Mesenchymal stem cell (in vitro differentiated cells and primary cell): Measurements from ENCODE around the gene SELL.

Experiments
- DNase-seq: peaks from one replicate; pipeline ENCODE4 v3.0.0-alpha.2; 2013
- H2AFZ ChIP-seq: one replicate; pipeline ENCODE4 v1.6.1; 2013; ENCODE audit warnings: low read depth, mild to moderate bottlenecking, control low read depth, inconsistent platforms, low read length, moderate library complexity
- H2AK5ac ChIP-seq: 2 replicates; pipeline ENCODE4 v1.6.1; 2013; ENCODE audit warnings: low read length, moderate library complexity, mild to moderate bottlenecking, inconsistent platforms; ENCODE audit not compliant: severe bottlenecking
- H2BK120ac ChIP-seq: one replicate; pipeline ENCODE4 v1.6.1; 2013; ENCODE audit warnings: low read depth, mild to moderate bottlenecking, inconsistent platforms, low read length, moderate library complexity
- H2BK12ac ChIP-seq, 2 experiments: one replicate each; pipeline ENCODE4 v1.6.1; 2013; ENCODE audit warnings: inconsistent platforms in 2 of 2, low read length in 2 of 2, mild to moderate bottlenecking in 2 of 2, moderate library complexity in 2 of 2, control low read depth in 1 of 2
- H2BK15ac ChIP-seq: one replicate; pipeline ENCODE4 v1.6.1; 2013; ENCODE audit warnings: mild to moderate bottlenecking, low read depth, inconsistent platforms; ENCODE audit not compliant: poor library complexity, severe bottlenecking
- H2BK5ac ChIP-seq: 2 replicates; pipeline ENCODE4 v1.6.1; 2013; ENCODE audit warnings: low read depth, mild to moderate bottlenecking, low read length, control low read depth, inconsistent platforms; ENCODE audit not compliant: poor library complexity, severe bottlenecking
- H3K14ac ChIP-seq, 2 experiments: one replicate each; pipeline ENCODE4 v1.6.1; 2013; ENCODE audit warnings: inconsistent platforms in 2 of 2, low read length in 2 of 2, control low read depth in 1 of 2, mild to moderate bottlenecking in 1 of 2, moderate library complexity in 1 of 2
- H3K18ac ChIP-seq, 2 experiments: one replicate each; pipeline ENCODE4 v1.6.1; 2013; ENCODE audit warnings: inconsistent platforms in 2 of 2, low read length in 2 of 2, control low read depth in 1 of 2, low read depth in 1 of 2, mild to moderate bottlenecking in 1 of 2
- H3K23ac ChIP-seq, 2 experiments: one replicate each; pipeline ENCODE4 v1.6.1; 2013; ENCODE audit warnings: inconsistent platforms in 2 of 2, low read length in 2 of 2, mild to moderate bottlenecking in 2 of 2, moderate library complexity in 2 of 2, control low read depth in 1 of 2
- H3K27ac ChIP-seq: 2 replicates; pipeline ENCODE4 v1.5.1; 2013; ENCODE audit warnings: mild to moderate bottlenecking, moderate library complexity, low read length, control low read depth, inconsistent platforms; ENCODE audit not compliant: poor library complexity, severe bottlenecking
- H3K27me3 ChIP-seq, 2 experiments: 2 replicates each; pipeline versions ENCODE4 v1.6.1 to v1.7.0; 2013; ENCODE audit warnings: low read length in 2 of 2, mild to moderate bottlenecking in 2 of 2, moderate library complexity in 2 of 2, control low read depth in 1 of 2, inconsistent platforms in 1 of 2; ENCODE audit not compliant: control insufficient read depth in 1 of 2, insufficient read depth in 1 of 2
- H3K36me3 ChIP-seq, 2 experiments: 2 replicates each; pipeline versions ENCODE4 v1.6.1 to v1.7.0; 2013; ENCODE audit warnings: low read length in 2 of 2, control low read depth in 1 of 2, inconsistent platforms in 1 of 2, low read depth in 1 of 2, mild to moderate bottlenecking in 1 of 2; ENCODE audit not compliant: insufficient read depth in 2 of 2, control insufficient read depth in 1 of 2
- H3K4ac ChIP-seq, 2 experiments: one replicate each; pipeline ENCODE4 v1.6.1; 2013; ENCODE audit warnings: inconsistent platforms in 2 of 2, low read length in 2 of 2, mild to moderate bottlenecking in 2 of 2, moderate library complexity in 2 of 2, control low read depth in 1 of 2, low read depth in 1 of 2
- H3K4me1 ChIP-seq: 2 replicates; pipeline ENCODE4 v1.6.1; 2013; ENCODE audit warnings: low read depth, low read length, control low read depth; ENCODE audit not compliant: control insufficient read depth, insufficient read depth
- H3K4me2 ChIP-seq: 2 replicates; pipeline ENCODE4 v1.6.1; 2013; ENCODE audit warnings: low read length, mild to moderate bottlenecking, inconsistent platforms; ENCODE audit not compliant: poor library complexity, severe bottlenecking
- H3K4me3 ChIP-seq, 2 experiments: 2 replicates each; pipeline versions ENCODE4 v1.5.1 to v1.7.0; 2013; ENCODE audit warnings: low read length in 2 of 2, mild to moderate bottlenecking in 2 of 2, control low read depth in 1 of 2, low read depth in 1 of 2; ENCODE audit not compliant: insufficient read depth in 1 of 2
- H3K79me1 ChIP-seq: replicated peaks from 2 replicates; pipeline ENCODE4 v1.6.1; 2013; ENCODE audit warnings: mild to moderate bottlenecking, control low read depth, low read length, inconsistent platforms; ENCODE audit not compliant: poor library complexity, severe bottlenecking
- H3K9ac ChIP-seq: 2 replicates; pipeline ENCODE4 v1.7.0; 2013; ENCODE audit warnings: mild to moderate bottlenecking, low read length, moderate library complexity
- H3K9me3 ChIP-seq: 2 replicates; pipeline ENCODE4 v1.7.0; 2013; ENCODE audit warnings: mild to moderate bottlenecking, low read length; ENCODE audit not compliant: control insufficient read depth
- H4K8ac ChIP-seq: one replicate; pipeline ENCODE4 v1.6.1; 2013; ENCODE audit warnings: inconsistent platforms, mild to moderate bottlenecking, low read length, moderate library complexity
- H4K91ac ChIP-seq: one replicate; pipeline ENCODE4 v1.6.1; 2013; ENCODE audit warnings: mild to moderate bottlenecking, low read length, inconsistent platforms
- WGBS: methylation state at CpG from one replicate; pipeline ENCODE4 v1.1.7; 2013; ENCODE audit warnings: mixed read lengths; 5-methylcytosine and 5-hydroxymethylcytosine counted together

SELL gene

GRCh38 chr1:169708647-169709046 is 2.8 kb downstream of the SELL start:
- no peak overlapping the region for H3K23ac ChIP-seq
- no peak overlapping the region for H2BK120ac ChIP-seq
- no peak overlapping the region for H2BK15ac ChIP-seq
- no peak overlapping the region for H3K27ac ChIP-seq
- whole genome bisulfite sequencing = 93% methylated on average over 3 of the region's 3 CpGs
- H3K27me3 ChIP-seq = no peaks in the 10 kb centered on the region
- no peak overlapping the region for H3K18ac ChIP-seq
- H2BK5ac ChIP-seq = no peak overlapping the region
- H2AK5ac ChIP-seq = no peak overlapping the region
- H3K36me3 ChIP-seq = no peaks in the 10 kb centered on the region
- no peak overlapping the region for H3K4ac ChIP-seq
- H3K9ac ChIP-seq = no peak overlapping the region
- H2BK12ac ChIP-seq = no peak overlapping the region
- H3K4me3 ChIP-seq = no peak overlapping the region
- H3K4me1 ChIP-seq = no peaks in the 10 kb centered on the region
- H3K79me1 ChIP-seq = no peaks in the 10 kb centered on the region
- no peak for DNase-seq
- no peaks in the 10 kb centered on the region for H3K9me3 ChIP-seq
- no peak overlapping the region for H4K8ac ChIP-seq
- no peak overlapping the region for H3K4me2 ChIP-seq
- H4K91ac ChIP-seq = no peak overlapping the region
- H2AFZ ChIP-seq = no peak overlapping the region
- H3K14ac ChIP-seq = peak overlapping the region in 1 of 2 experiments; percentile 36

DNA sequence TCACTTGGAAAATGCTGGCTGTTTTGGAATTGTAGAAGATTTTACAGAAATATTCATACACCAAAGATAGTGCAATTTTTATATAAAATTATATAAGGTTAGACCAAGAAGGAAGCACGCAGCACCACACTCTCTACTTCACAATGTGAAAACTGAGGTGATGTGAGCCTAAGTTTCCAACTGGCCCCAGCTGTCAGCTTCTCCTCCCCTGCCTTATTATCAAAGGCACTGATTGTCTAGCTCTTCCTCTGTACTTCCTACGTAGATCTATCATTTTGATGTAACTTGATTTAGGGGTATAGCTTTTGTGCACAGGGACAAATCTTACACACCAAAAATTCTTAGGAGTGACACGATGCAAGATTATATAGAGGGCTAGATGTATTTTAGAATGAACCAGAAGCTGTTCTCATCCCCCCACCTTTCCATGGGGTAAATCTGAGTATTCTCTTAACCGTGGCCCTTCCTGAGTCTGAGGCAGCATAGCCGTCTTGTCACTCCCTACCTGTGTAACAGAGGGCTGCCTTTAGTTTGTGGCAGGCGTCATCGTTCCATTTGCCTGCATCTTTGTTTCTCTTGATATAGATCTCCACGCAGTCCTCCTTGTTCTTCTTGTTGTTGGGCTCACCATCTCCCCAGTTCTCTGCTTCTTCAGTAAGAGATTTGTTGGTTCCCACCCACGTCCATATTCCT is 3.4 kb downstream of the SELL start:
- no peak overlapping the region for H2BK5ac ChIP-seq
- H3K4me1 ChIP-seq = no peaks in the 10 kb centered on the region
- peak overlapping the region in 1 of 2 experiments; percentile 36 for H3K14ac ChIP-seq
- H3K79me1 ChIP-seq = no peaks in the 10 kb centered on the region
- no peak overlapping the region for H3K4me2 ChIP-seq
- H3K23ac ChIP-seq = no peak overlapping the region
- WGBS = 86% methylated on average over 8 of the region's 9 CpGs
- H3K18ac ChIP-seq = no peak overlapping the region
- no peak overlapping the region for H3K27ac ChIP-seq
- no peak overlapping the region for H2BK15ac ChIP-seq
- no peak overlapping the region for H4K8ac ChIP-seq
- H3K4me3 ChIP-seq = no peak overlapping the region
- H2AK5ac ChIP-seq = no peak overlapping the region
- H3K36me3 ChIP-seq = no peaks in the 10 kb centered on the region
- H3K4ac ChIP-seq = no peak overlapping the region
- H3K9ac ChIP-seq = no peak overlapping the region
- H2AFZ ChIP-seq = no peak overlapping the region
- DNase-seq = no peak
- no peak overlapping the region for H2BK12ac ChIP-seq
- H3K9me3 ChIP-seq = no peaks in the 10 kb centered on the region
- no peaks in the 10 kb centered on the region for H3K27me3 ChIP-seq
- no peak overlapping the region for H4K91ac ChIP-seq
- H2BK120ac ChIP-seq = no peak overlapping the region

DNA sequence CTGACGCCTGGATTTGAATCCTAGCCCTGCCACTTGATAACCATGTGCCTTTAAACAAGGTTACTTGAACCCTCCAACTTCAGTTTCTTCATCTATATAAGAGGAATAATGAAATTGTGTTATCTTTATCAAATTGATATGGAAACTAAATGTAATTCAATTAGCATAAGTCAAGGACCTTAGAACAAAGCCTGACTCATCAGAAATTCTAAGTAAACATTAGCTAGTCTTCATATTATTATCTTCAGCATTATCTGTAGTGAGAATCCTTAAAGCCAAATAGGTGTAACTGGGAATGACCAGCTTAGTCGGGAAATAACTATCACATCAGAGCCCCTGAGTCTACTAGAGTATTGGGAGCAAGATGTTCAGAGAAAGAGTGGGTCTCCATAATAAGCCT is 6.6 kb downstream of the SELL start:
- no peak overlapping the region for H3K9ac ChIP-seq
- H3K23ac ChIP-seq = no peak overlapping the region
- no peak overlapping the region for H2BK120ac ChIP-seq
- H3K14ac ChIP-seq = no peak overlapping the region
- H3K27ac ChIP-seq = no peak overlapping the region
- no peak overlapping the region for H2BK12ac ChIP-seq
- H3K4me2 ChIP-seq = no peak overlapping the region
- H3K27me3 ChIP-seq = peaks cover 0 to 4% of the 10 kb centered on the region in 2 experiments
- H3K18ac ChIP-seq = no peak overlapping the region
- H2BK5ac ChIP-seq = no peak overlapping the region
- H2AK5ac ChIP-seq = no peak overlapping the region
- no peak overlapping the region for H2BK15ac ChIP-seq
- no peak overlapping the region for H3K4ac ChIP-seq
- H3K36me3 ChIP-seq = no peaks in the 10 kb centered on the region
- no peaks in the 10 kb centered on the region for H3K79me1 ChIP-seq
- H2AFZ ChIP-seq = no peak overlapping the region
- WGBS = 100% methylated on average over 1 of the region's 2 CpGs
- no peak overlapping the region for H4K91ac ChIP-seq
- no peak overlapping the region for H3K4me3 ChIP-seq
- no peak overlapping the region for H4K8ac ChIP-seq
- DNase-seq = no peak
- no peaks in the 10 kb centered on the region for H3K9me3 ChIP-seq
- no peaks in the 10 kb centered on the region for H3K4me1 ChIP-seq

DNA sequence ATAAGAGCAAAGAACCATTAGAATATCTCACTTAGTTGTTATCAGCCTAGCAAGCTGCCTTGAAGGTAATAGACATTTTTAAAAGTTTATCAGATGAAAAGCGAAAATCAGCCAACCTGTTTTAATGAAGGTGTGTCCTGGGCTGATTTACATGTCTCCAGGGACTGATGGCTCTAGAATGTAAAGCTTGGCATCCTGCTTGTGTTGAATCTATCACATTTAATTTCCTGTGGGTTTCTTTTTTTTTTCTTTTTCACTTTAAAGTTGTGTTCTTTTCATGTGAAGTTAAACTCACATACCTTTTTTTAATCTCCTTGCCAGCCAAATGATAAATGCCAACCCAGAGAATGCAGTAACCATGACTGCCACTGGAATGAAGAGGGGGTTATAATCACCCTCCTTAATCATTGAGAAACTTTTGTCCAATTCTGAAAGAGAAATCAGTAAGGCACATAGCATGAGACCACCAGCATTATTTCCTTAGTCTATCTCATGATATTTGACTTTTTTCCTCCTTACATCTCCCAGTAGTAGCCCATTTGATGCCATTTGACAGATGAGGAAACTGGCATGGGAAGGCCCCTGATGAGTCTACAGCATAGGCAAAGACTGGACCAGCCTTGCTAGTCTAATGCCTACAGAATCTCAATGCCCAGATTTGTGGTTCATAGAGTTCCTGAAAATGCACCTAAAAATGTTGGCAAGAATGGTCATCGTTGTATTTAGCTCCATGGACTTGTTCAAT is 10.0 kb downstream of the SELL start:
- H3K4me1 ChIP-seq = no peaks in the 10 kb centered on the region
- peaks cover 0 to 4% of the 10 kb centered on the region in 2 experiments for H3K27me3 ChIP-seq
- H3K9me3 ChIP-seq = no peaks in the 10 kb centered on the region
- H3K27ac ChIP-seq = no peak overlapping the region
- DNase-seq = no peak
- H3K9ac ChIP-seq = no peak overlapping the region
- H3K4me2 ChIP-seq = no peak overlapping the region
- H2BK120ac ChIP-seq = no peak overlapping the region
- H3K4ac ChIP-seq = no peak overlapping the region
- no peak overlapping the region for H3K14ac ChIP-seq
- no peak overlapping the region for H4K8ac ChIP-seq
- H3K4me3 ChIP-seq = no peak overlapping the region
- no peak overlapping the region for H2BK12ac ChIP-seq
- H3K36me3 ChIP-seq = no peaks in the 10 kb centered on the region
- WGBS = 88% methylated on average over 2 of the region's 2 CpGs
- no peak overlapping the region for H2AFZ ChIP-seq
- H3K18ac ChIP-seq = no peak overlapping the region
- H2AK5ac ChIP-seq = no peak overlapping the region
- no peak overlapping the region for H2BK15ac ChIP-seq
- H2BK5ac ChIP-seq = no peak overlapping the region
- no peak overlapping the region for H4K91ac ChIP-seq
- no peaks in the 10 kb centered on the region for H3K79me1 ChIP-seq
- no peak overlapping the region for H3K23ac ChIP-seq
